ENCODE measurements around the gene FGF2. TPM values are rescaled to one million over a fixed set of nuclear protein-coding genes. Genes with fewer than 3 reads are reported as not detected.
"Not testable (repeated sequence)": the region's sequence is repeated elsewhere in the genome, so short reads cannot be mapped to it uniquely, and the experiment has no call there.

The FGF2 gene
- total RNA-seq, 4 donors from 2014 or later = 27.0 to 46.4 (median 32.1) TPM

DNA sequence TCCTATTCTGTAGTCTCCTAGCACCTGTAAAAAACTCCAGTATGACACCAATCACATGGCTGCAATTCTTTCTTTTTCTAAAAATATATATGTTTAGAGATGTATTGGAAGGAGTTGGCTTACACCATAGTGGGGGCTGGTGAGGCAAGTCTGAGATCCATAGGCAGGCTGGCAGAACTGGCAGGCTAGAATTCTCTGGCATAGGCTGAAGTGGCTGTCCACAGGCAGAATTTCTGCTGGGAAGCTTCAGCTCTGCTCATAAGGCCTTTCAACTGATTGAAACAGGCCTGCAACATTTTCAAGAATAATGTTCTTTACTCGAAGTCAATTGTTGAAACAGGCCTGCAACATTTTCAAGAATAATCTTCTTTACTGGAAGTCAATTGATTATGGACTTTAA is 37.0 kb downstream of the FGF2 start:
- H3K4me1 ChIP-seq = peaks cover 6 to 37% (median 30%) of the 10 kb centered on the region in 4 donors

DNA sequence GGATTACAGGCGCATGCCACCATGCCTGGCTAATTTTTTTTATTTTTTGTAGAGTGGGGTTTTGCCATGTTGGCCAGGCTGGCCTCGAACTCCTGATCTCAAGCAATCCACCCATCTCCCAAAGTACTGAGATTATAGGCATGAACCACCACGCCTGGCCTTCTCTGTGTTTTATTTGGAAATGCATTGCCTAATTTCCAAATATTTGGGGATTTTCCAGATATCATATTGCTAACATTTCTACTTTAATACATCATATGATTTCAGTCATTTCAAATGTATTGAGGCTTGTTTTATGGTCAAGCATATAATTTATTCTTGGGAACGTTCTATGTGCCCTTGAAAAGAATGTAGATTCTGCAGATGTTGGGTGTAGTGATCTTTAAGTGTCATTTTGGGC is 38.8 kb downstream of the FGF2 start:
- Histone ChIP-seq H3K9me3 (no peaks in the 10 kb centered on the region), H3K27ac (replicated peaks in 1 of 4) (no peak overlapping the region), H3K4me3 (no peak overlapping the region), H3K4me1 (peaks cover 6 to 29% (median 27%) of the 10 kb centered on the region in 4 donors), H3K27me3 (no peaks in the 10 kb centered on the region), H3K36me3 (no peaks in the 10 kb centered on the region)
- intact Hi-C loops (cut with DNase I) = no loop called here
- DNase-seq (ENCODE audit: extremely low spot score) = no peak
- TF ChIP-seq POLR2A (IDR thresholded peaks at IDR 0.05; ENCODE audit: low read depth) (no peak), EP300 (IDR thresholded peaks at IDR 0.05) (no peak), POLR2AphosphoS5 (IDR thresholded peaks at IDR 0.05) (no peak)
- TF ChIP-seq, protein P1, sequence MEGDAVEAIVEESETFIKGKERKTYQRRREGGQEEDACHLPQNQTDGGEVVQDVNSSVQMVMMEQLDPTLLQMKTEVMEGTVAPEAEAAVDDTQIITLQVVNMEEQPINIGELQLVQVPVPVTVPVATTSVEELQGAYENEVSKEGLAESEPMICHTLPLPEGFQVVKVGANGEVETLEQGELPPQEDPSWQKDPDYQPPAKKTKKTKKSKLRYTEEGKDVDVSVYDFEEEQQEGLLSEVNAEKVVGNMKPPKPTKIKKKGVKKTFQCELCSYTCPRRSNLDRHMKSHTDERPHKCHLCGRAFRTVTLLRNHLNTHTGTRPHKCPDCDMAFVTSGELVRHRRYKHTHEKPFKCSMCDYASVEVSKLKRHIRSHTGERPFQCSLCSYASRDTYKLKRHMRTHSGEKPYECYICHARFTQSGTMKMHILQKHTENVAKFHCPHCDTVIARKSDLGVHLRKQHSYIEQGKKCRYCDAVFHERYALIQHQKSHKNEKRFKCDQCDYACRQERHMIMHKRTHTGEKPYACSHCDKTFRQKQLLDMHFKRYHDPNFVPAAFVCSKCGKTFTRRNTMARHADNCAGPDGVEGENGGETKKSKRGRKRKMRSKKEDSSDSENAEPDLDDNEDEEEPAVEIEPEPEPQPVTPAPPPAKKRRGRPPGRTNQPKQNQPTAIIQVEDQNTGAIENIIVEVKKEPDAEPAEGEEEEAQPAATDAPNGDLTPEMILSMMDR (IDR thresholded peaks at IDR 0.05) = no peak
- WGBS = 91% methylated on average over 4 of the region's 4 CpGs

More for the DNA sequence above, 37.0 kb downstream of the FGF2 start:
- no peak overlapping the region for H3K27ac ChIP-seq (replicated peaks in 1 of 4)
- no peak overlapping the region for H3K4me3 ChIP-seq
- TF ChIP-seq EP300 (IDR thresholded peaks at IDR 0.05) (no peak), POLR2A (IDR thresholded peaks at IDR 0.05; ENCODE audit: low read depth) (no peak), POLR2AphosphoS5 (IDR thresholded peaks at IDR 0.05) (no peak)
- TF ChIP-seq, protein P1 (IDR thresholded peaks at IDR 0.05) = no peak
- H3K36me3 ChIP-seq = no peaks in the 10 kb centered on the region
- DNase-seq (ENCODE audit: extremely low spot score) = no peak
- intact Hi-C loops (cut with DNase I) = no loop called here
- no peaks in the 10 kb centered on the region for H3K27me3 ChIP-seq
- H3K9me3 ChIP-seq = no peaks in the 10 kb centered on the region
- WGBS = 45% methylated on average over 1 of the region's 1 CpG

DNA sequence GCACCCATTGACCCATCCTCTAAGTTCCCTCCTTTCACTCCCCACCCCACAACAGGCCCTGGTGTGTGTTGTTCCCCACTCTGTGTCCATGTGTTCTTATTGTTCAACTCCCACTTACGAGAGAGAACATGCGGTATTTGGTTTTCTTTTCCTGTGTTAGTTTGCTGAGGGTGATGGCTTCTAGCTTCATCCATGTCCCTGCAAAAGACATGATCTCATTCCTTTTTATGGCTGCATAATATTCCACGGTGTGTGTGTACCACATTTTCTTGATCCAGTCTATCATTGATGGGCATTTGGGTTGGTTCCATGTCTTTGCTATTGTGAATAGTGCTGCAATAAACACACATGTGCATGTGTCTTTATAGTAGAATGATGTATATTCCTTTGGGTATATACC is 41.6 kb downstream of the FGF2 start:
- WGBS = 99% methylated on average over 3 of the region's 3 CpGs
- peaks cover 5 to 13% (median 11%) of the 10 kb centered on the region in 4 donors for H3K4me1 ChIP-seq
- H3K36me3 ChIP-seq; H3K27me3 ChIP-seq; intact Hi-C loops (cut with DNase I); H3K9me3 ChIP-seq; H3K27ac ChIP-seq (replicated peaks in 1 of 4); H3K4me3 ChIP-seq; DNase-seq (ENCODE audit: extremely low spot score): not testable (repeated sequence)

DNA sequence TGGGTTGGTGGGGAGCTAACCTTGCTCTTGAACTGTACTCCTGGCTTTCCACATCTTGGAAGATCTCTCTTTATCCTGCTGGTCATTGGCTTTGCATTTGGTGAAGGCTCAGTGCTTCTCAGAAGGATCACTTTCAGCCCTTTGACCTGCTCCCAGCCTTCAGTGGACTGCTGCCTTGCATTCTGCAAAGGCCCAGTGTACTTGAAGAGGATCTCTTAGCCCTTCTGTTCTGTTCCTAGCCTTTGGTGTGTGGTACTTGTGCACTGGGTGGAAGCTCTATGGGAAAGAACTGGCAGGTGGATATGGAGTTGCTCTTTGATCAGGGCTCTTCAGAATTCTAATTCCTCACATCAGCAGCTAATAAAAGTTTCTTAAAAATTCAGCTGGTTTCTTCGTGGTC is 46.5 kb downstream of the FGF2 start:
- Histone ChIP-seq H3K36me3 (peaks cover 0 to 16% (median 0%) of the 10 kb centered on the region in 4 donors), H3K9me3 (no peaks in the 10 kb centered on the region), H3K4me3 (no peak overlapping the region), H3K27ac (replicated peaks in 1 of 4) (no peak overlapping the region), H3K4me1 (peaks cover 0 to 12% (median 0%) of the 10 kb centered on the region in 4 donors), H3K27me3 (no peaks in the 10 kb centered on the region)
- WGBS = 96% methylated on average over 1 of the region's 1 CpG
- no peak for TF ChIP-seq POLR2A (IDR thresholded peaks at IDR 0.05; ENCODE audit: low read depth)
- no peak for TF ChIP-seq POLR2AphosphoS5 (IDR thresholded peaks at IDR 0.05)
- TF ChIP-seq EP300 (IDR thresholded peaks at IDR 0.05) = no peak
- TF ChIP-seq, protein P1 (IDR thresholded peaks at IDR 0.05) = no peak
- no peak for DNase-seq (ENCODE audit: extremely low spot score)
- intact Hi-C loops (cut with DNase I) = no loop called here

DNA sequence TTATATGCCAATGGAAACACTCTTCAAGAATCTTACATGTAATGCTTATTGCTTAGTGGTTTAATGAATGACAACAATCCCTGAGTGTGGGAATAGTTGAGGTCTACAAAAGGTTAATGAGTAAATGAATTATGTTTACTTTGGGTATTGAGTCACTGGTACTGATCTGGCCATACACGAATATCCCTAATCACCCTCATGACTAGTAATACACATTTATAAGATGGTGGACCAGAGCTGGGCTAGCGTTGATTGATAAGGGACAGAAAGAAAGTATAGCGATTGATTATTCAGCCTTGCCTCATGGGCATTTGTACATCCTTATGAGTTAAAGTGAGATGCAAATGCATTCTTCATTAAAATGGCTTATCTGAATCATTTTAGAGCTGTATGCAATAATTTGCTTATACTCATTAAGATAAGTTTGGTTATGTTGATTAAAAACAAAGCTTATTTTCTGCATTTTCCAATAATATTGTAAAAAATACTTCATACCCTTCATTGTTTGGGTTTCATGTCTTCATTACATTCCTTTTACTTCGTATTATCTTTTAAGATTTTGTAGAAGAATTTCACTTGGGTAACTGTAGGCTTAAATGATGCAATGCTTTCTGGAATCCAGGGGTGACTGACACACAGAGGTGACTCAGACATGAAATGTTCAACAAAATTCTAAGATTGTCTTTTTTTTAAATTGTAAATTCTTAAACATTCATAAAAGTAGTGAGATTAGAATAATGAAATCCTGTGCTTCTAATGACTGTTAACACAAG is 47.4 kb downstream of the FGF2 start:
- WGBS = 75% methylated on average over 4 of the region's 4 CpGs
- Histone ChIP-seq H3K4me1 (peaks cover 0 to 12% (median 0%) of the 10 kb centered on the region in 4 donors), H3K9me3 (no peaks in the 10 kb centered on the region), H3K4me3 (no peak overlapping the region), H3K27ac (replicated peaks in 1 of 4) (no peak overlapping the region), H3K36me3 (peaks cover 0 to 16% (median 0%) of the 10 kb centered on the region in 4 donors), H3K27me3 (no peaks in the 10 kb centered on the region)
- intact Hi-C loops (cut with DNase I) = no loop called here
- no peak for DNase-seq (ENCODE audit: extremely low spot score)
- TF ChIP-seq POLR2AphosphoS5 (IDR thresholded peaks at IDR 0.05) (peak in 1 of 2 donors; percentile 39), POLR2A (IDR thresholded peaks at IDR 0.05; ENCODE audit: low read depth) (no peak)
